Stimulated activated CD8-positive, alpha-beta memory T cell treated with anti-CD3 and anti-CD28 coated beads, Interleukin-15, amount 100 ng/mL, for 4 hours (primary cell): Measurements from ENCODE around the gene TFG.

Source experiments
- DNase-seq, 2 donors: peaks; one replicate each; pipeline ENCODE4 v3.0.0-alpha.2; 2020; ENCODE audit warnings: low read depth in 2 of 2

The TFG gene

GRCh38 chr3:100706365-100706764, 2.9 kb upstream of the TFG start:
- DNase-seq = no peak

- no peak for DNase-seq
Observed at GRCh38 chr3:100708644-100708988, 678 bp upstream of the TFG start.

- DNase-seq = peak in 1 of 2 donors; percentile 7
Observed at GRCh38 chr3:100709842-100710260, 557 bp downstream of the TFG start.

GRCh38 chr3:100710261-100710968, 1.1 kb downstream of the TFG start:
- peak in 1 of 2 donors; percentile 24 for DNase-seq

GRCh38 chr3:100715176-100715575, 5.9 kb downstream of the TFG start:
- DNase-seq = no peak

GRCh38 chr3:100717063-100717462, 7.8 kb downstream of the TFG start:
- DNase-seq = no peak

GRCh38 chr3:100717637-100718487, 8.6 kb downstream of the TFG start:
- DNase-seq = no peak

GRCh38 chr3:100719136-100719535, 9.8 kb downstream of the TFG start:
- no peak for DNase-seq

GRCh38 chr3:100720426-100720825, 11.1 kb downstream of the TFG start:
- no peak for DNase-seq

- no peak for DNase-seq
Observed at GRCh38 chr3:100725935-100726513, 16.7 kb downstream of the TFG start.

- DNase-seq = no peak
Observed at GRCh38 chr3:100726706-100727105, 17.4 kb downstream of the TFG start.

- no peak for DNase-seq
Observed at GRCh38 chr3:100730524-100730923, 21.2 kb downstream of the TFG start.

- DNase-seq = no peak
Observed at GRCh38 chr3:100732435-100732834, 23.1 kb downstream of the TFG start.

GRCh38 chr3:100737334-100737733, 28.0 kb downstream of the TFG start:
- DNase-seq = no peak

- DNase-seq = no peak
Observed at GRCh38 chr3:100740207-100740606, 30.9 kb downstream of the TFG start.

- DNase-seq = no peak
Observed at GRCh38 chr3:100743535-100743934, 34.2 kb downstream of the TFG start.

- DNase-seq = no peak
Observed at GRCh38 chr3:100744671-100745070, 35.4 kb downstream of the TFG start.

GRCh38 chr3:100745617-100746016, 36.3 kb downstream of the TFG start:
- DNase-seq = no peak

GRCh38 chr3:100746092-100746491, 36.8 kb downstream of the TFG start:
- no peak for DNase-seq

- DNase-seq = no peak
Observed at GRCh38 chr3:100748220-100748619, 38.9 kb downstream of the TFG start.

- DNase-seq = no peak
Observed at GRCh38 chr3:100748967-100749366, 39.7 kb downstream of the TFG start.

- DNase-seq = no peak
Observed at GRCh38 chr3:100753846-100754245, 44.6 kb downstream of the TFG start.
